HepG2 (cell line): Measurements from ENCODE around the gene CCDC33. TPM values are rescaled to one million over a fixed set of nuclear protein-coding genes. Genes with fewer than 3 reads are reported as not detected.

Experiments
- ATAC-seq: fragments of 200-7000 bp; cut with Tn5 transposase; 3 replicates; pipeline ENCODE4 v1.9.1; 2020; ENCODE audit warnings: mild to moderate bottlenecking, moderate library complexity
- BruUV-seq: library from RNA; stranded (reverse); fragments of 400-500 nt; replicated peaks from 2 replicates; lab custom pipeline; 2021; lab: Mats Ljungman, UMichigan
- CTCF ChIA-PET: fragments of 300-600 bp; formaldehyde crosslinking; extraction: SDS; loops from one replicate; lab custom pipeline; 2021; ENCODE audit warnings: low total read pairs, inconsistent platforms, low intra/inter-chr PET ratio; lab: Yijun Ruan, JAX
- POLR2A ChIA-PET: fragments of 350-600 bp; sonication (Branson Sonifier 250); formaldehyde crosslinking; loops from one replicate; lab custom pipeline; 2020; ENCODE audit warnings: antibody characterized with exemption, inconsistent platforms; lab: Yijun Ruan, JAX
- DNase-seq: peaks from one replicate; pipeline ENCODE4 v3.0.0-alpha.2; 2015; ENCODE audit warnings: low spot score
- FAIRE-seq: peaks from 3 replicates; lab custom pipeline; 2011; peaks lifted over from hg19 to GRCh38; lab: Jason Lieb, UNC
- H2AFZ ChIP-seq: one replicate; pipeline ENCODE4 v1.6.1; 2011; ENCODE audit warnings: low read length, inconsistent platforms
- H3K27ac ChIP-seq: fragments of 300-600 bp; 3 replicates; pipeline ENCODE4 v1.8.0; 2011; ENCODE audit warnings: mixed run types, mild to moderate bottlenecking, mixed read lengths, low read length, inconsistent platforms; ENCODE audit not compliant: insufficient read depth; ENCODE audit errors: extremely low read length
- H3K27me3 ChIP-seq, 2 experiments: fragments of 200-600 bp in 1 of 2; 2 replicates in 1 of 2; 3 replicates in 1 of 2; pipeline versions ENCODE4 v1.6.0 to v1.8.0; 2011; ENCODE audit warnings: low read length in 2 of 2, mild to moderate bottlenecking in 2 of 2, moderate library complexity in 2 of 2, inconsistent platforms in 1 of 2; ENCODE audit not compliant: insufficient read depth in 2 of 2, control insufficient read depth in 1 of 2
- H3K36me3 ChIP-seq, 2 experiments: fragments of 200-600 bp in 1 of 2; replicated peaks in 1 of 2; 2 replicates in 1 of 2; 3 replicates in 1 of 2; pipeline versions ENCODE4 v1.5.1 to v1.8.0; 2011; ENCODE audit warnings: low read length in 2 of 2, inconsistent platforms in 1 of 2; ENCODE audit not compliant: insufficient read depth in 2 of 2, control insufficient read depth in 1 of 2
- H3K4me1 ChIP-seq: 2 replicates; pipeline ENCODE4 v1.5.1; 2012; ENCODE audit warnings: low read length, inconsistent platforms; ENCODE audit not compliant: insufficient read depth
- H3K4me2 ChIP-seq: 2 replicates; pipeline ENCODE4 v1.6.0; 2011; ENCODE audit warnings: low read depth, low read length, inconsistent platforms
- H3K4me3 ChIP-seq, 3 experiments: fragments of 200-600 bp in 1 of 3; sonication (generic), shearing (Covaris generic) in 1 of 3; replicated peaks in 1 of 3; 2 replicates each; pipeline ENCODE4 v1.5.1; 2011 to 2016; ENCODE audit warnings: low read length in 3 of 3, inconsistent platforms in 2 of 3, low read depth in 2 of 3, mild to moderate bottlenecking in 2 of 3, control low read depth in 1 of 3, mixed read lengths in 1 of 3; ENCODE audit not compliant: insufficient read depth in 1 of 3
- H3K79me2 ChIP-seq: one replicate; pipeline ENCODE4 v1.6.1; 2011; ENCODE audit warnings: low read length, inconsistent platforms; ENCODE audit not compliant: insufficient read depth
- H3K9ac ChIP-seq: 2 replicates; pipeline ENCODE4 v1.6.0; 2011; ENCODE audit warnings: mild to moderate bottlenecking, low read depth, low read length, inconsistent platforms; ENCODE audit not compliant: insufficient read depth
- H3K9me3 ChIP-seq: 2 replicates; pipeline ENCODE4 v1.5.1; 2012; ENCODE audit warnings: mild to moderate bottlenecking, low read length
- H4K20me1 ChIP-seq: 2 replicates; pipeline ENCODE4 v1.6.0; 2011; ENCODE audit warnings: inconsistent platforms, mild to moderate bottlenecking, low read length, moderate library complexity; ENCODE audit not compliant: insufficient read depth
- KLF9 ChIP-seq: IDR thresholded peaks from 2 replicates; pipeline ENCODE4 v1.6.1; 2016; ENCODE audit warnings: low read depth
- ZNF263 ChIP-seq: sonication (generic); formaldehyde crosslinking; IDR thresholded peaks from 2 replicates; pipeline ENCODE4 v1.4.0; 2020; ENCODE audit warnings: missing genetic modification reagents
- ZSCAN12 ChIP-seq: sonication (generic); formaldehyde crosslinking; IDR thresholded peaks from 2 replicates; pipeline ENCODE4 v1.9.0; 2021; ENCODE audit warnings: mild to moderate bottlenecking, missing genetic modification reagents
- WGBS: methylation state at CpG from one replicate; pipeline ENCODE4 v1.1.6; 2017; ENCODE audit warnings: low lambda C conversion rate; 5-methylcytosine and 5-hydroxymethylcytosine counted together
- in situ Hi-C: cut with HindIII; loops from 2 replicates; pipeline ENCODE4 v1.10.0; 2017; ENCODE audit warnings: low pct_unique_long_range_greater_than_20kb; ENCODE audit not compliant: extremely low pct_ligation_motif_present
- intact Hi-C: fragments of 100-400 bp; cut with micrococcal nuclease; formaldehyde crosslinking; loops from one replicate; pipeline ENCODE4 v1.10.0; 2022; ENCODE audit not compliant: unreplicated experiment
- polyA plus RNA-seq, 8 experiments: library from polyadenylated mRNA; depleted of rRNA in 3 of 8; stranded (reverse) in 7 of 8; unstranded in 1 of 8; fragments of >200 nt; fragmentation: Illumina TruSeq in 4 of 8; extraction: Trizol in 4 of 8; gene quantifications; 2 replicates each; pipeline versions ENCODE4 v1.2.1 to v1.2.3, GENCODE V29; 2011 to 2016; ENCODE audit warnings: low read depth in 4 of 8, missing spikeins in 1 of 8, mixed read lengths in 1 of 8; ENCODE audit not compliant: insufficient read depth in 1 of 8
- total RNA-seq, 5 experiments: library from RNA; depleted of rRNA; stranded (reverse); fragments of >200 nt; fragmentation: Illumina TruSeq; extraction: Trizol; gene quantifications; 2 replicates each; pipeline ENCODE4 v1.2.3, GENCODE V29; 2016; ENCODE audit warnings: low read depth in 1 of 5
- TF ChIP-seq, protein P1 (sequence below): sonication (generic); formaldehyde crosslinking; IDR thresholded peaks from 2 replicates; pipeline ENCODE4 v1.4.0; 2020; ENCODE audit warnings: missing genetic modification reagents
- TF ChIP-seq, protein P2 (sequence below): IDR thresholded peaks from 2 replicates; pipeline ENCODE4 v1.6.1; 2016

Gene CCDC33
- total and polyA plus RNA-seq, 2 of the 13 experiments (the other 11 are each of a cell fraction or from before 2014, with no cell fraction given): 0.30 TPM; not detected in 1

DNA sequence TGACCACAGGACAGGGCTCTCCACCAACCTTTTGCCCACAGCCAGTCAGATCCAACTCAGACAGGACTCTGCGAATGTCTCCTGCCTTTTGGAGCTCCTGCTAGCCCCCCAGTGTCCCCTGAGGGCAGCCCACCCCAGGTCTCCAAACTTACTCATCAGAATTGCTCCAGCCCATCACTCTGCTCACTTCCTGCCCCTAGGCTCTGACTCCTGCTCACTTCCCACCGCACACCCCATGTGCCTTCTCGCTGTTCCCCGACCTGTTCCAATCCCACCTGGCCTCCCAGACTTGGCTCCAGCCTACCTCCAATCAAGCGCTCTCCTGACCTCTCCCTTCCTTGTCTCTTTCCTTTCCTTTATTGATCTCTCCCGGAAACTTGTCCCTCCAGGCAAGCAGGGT is 27.6 kb upstream of the CCDC33 start:
- BruUV-seq: no TSS peak
- 17% methylated on average over 6 of the region's 6 CpGs for WGBS
- Histone ChIP-seq H3K4me2 (peak overlapping the region; percentile 70), H3K27me3 (peaks cover 9 to 43% of the 10 kb centered on the region in 2 experiments), H3K36me3 (no peaks in the 10 kb centered on the region), H3K9me3 (no peaks in the 10 kb centered on the region), H3K27ac (no peak overlapping the region), H3K79me2 (no peaks in the 10 kb centered on the region), H3K4me3 (peak overlapping the region in 2 of 3 experiments; percentile 5 to 46; a peak in 4 of 6 replicates), H3K4me1 (peaks cover 55% of the 10 kb centered on the region), H4K20me1 (0 out of 2 replicates have a peak, but pooled peaks cover 3% of the 10 kb centered on the region), H3K9ac (no peak overlapping the region), H2AFZ (no peak overlapping the region)
- TF ChIP-seq, protein P1, sequence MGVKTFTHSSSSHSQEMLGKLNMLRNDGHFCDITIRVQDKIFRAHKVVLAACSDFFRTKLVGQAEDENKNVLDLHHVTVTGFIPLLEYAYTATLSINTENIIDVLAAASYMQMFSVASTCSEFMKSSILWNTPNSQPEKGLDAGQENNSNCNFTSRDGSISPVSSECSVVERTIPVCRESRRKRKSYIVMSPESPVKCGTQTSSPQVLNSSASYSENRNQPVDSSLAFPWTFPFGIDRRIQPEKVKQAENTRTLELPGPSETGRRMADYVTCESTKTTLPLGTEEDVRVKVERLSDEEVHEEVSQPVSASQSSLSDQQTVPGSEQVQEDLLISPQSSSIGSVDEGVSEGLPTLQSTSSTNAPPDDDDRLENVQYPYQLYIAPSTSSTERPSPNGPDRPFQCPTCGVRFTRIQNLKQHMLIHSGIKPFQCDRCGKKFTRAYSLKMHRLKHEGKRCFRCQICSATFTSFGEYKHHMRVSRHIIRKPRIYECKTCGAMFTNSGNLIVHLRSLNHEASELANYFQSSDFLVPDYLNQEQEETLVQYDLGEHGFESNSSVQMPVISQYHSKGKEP (CRISPR knock-in tag): no peak
- TF ChIP-seq, protein P2, sequence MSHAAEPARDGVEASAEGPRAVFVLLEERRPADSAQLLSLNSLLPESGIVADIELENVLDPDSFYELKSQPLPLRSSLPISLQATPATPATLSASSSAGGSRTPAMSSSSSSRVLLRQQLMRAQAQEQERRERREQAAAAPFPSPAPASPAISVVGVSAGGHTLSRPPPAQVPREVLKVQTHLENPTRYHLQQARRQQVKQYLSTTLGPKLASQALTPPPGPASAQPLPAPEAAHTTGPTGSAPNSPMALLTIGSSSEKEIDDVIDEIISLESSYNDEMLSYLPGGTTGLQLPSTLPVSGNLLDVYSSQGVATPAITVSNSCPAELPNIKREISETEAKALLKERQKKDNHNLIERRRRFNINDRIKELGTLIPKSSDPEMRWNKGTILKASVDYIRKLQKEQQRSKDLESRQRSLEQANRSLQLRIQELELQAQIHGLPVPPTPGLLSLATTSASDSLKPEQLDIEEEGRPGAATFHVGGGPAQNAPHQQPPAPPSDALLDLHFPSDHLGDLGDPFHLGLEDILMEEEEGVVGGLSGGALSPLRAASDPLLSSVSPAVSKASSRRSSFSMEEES (CRISPR knock-in tag): no peak
- TF ChIP-seq ZSCAN12 (CRISPR knock-in tag): no peak
- TF ChIP-seq KLF9 (CRISPR knock-in tag): no peak
- TF ChIP-seq ZNF263: peak; percentile 46; the same call in 1 of the 2 replicates
- in situ Hi-C loops (no loop called here), intact Hi-C loops (no loop called here)
- ATAC-seq (peak; percentile 24; the same call in 2 of the 3 replicates), FAIRE-seq (no peak), DNase-seq (no peak)
- POLR2A ChIA-PET: no interaction called here
- CTCF ChIA-PET: no interaction called here
